Activated CD4-positive, alpha-beta T cell treated with anti-CD3 and anti-CD28 coated beads, Interleukin-2, amount 10 ng/mL, durations not matched to agents 7 days and 5 days (primary cell): ENCODE measurements around the gene KYAT1. TPM values are rescaled to one million over a fixed set of nuclear protein-coding genes. Genes with fewer than 3 reads are reported as not detected.
"Not testable (repeated sequence)": the region's sequence is repeated elsewhere in the genome, so short reads cannot be mapped to it uniquely, and the experiment has no call there.

Source experiments
- CTCF ChIA-PET: fragments of 350-600 bp; sonication (Branson Sonifier 250); formaldehyde crosslinking; loops from one replicate; lab custom pipeline; 2021; ENCODE audit warnings: antibody characterized with exemption; lab: Charles Lee
- POLR2A ChIA-PET: fragments of 350-600 bp; sonication (Branson Sonifier 250); formaldehyde crosslinking; loops from one replicate; lab custom pipeline; 2021; ENCODE audit warnings: antibody characterized with exemption; lab: Charles Lee
- DNase-seq: peaks from one replicate; pipeline ENCODE4 v3.0.0-alpha.2; 2020
- H3K27ac Mint-ChIP-seq: one replicate; pipeline ENCODE4 v1.8.0; 2021; ENCODE audit warnings: mild to moderate bottlenecking, moderate library complexity, mixed read lengths
- H3K27me3 Mint-ChIP-seq: one replicate; pipeline ENCODE4 v1.8.0; 2021; ENCODE audit warnings: mixed read lengths
- H3K36me3 Mint-ChIP-seq: one replicate; pipeline ENCODE4 v1.8.0; 2021; ENCODE audit warnings: low read depth, mixed read lengths
- H3K4me1 Mint-ChIP-seq: one replicate; pipeline ENCODE4 v1.8.0; 2021; ENCODE audit warnings: mixed read lengths
- H3K4me3 Mint-ChIP-seq: one replicate; pipeline ENCODE4 v1.8.0; 2021; ENCODE audit warnings: mild to moderate bottlenecking, moderate library complexity, mixed read lengths
- H3K9me3 Mint-ChIP-seq: one replicate; pipeline ENCODE4 v1.8.0; 2021; ENCODE audit warnings: mixed read lengths
- total RNA-seq, 2 experiments: library from RNA; stranded (reverse); gene quantifications; one replicate each; pipeline ENCODE4 v1.2.3, GENCODE V29; 2021

KYAT1 gene
- total RNA-seq, 2 experiments from 2014 or later = 15.2 to 17.7 TPM

GRCh38 chr9:128892221-128892921 is 10.6 kb upstream of the KYAT1 start:
- H3K4me1 Mint-ChIP-seq = peaks cover 68% of the 10 kb centered on the region
- no peaks in the 10 kb centered on the region for H3K9me3 Mint-ChIP-seq
- ChIA-PET CTCF (interaction anchor here (1.4 kb wide), 1 partner anchor 36 kb away, joined by 4 read pairs; no protein-coding TSS in a partner anchor), POLR2A (no interaction called here)
- H3K36me3 Mint-ChIP-seq = peaks cover 53% of the 10 kb centered on the region
- peak overlapping the region; percentile 81 for H3K27ac Mint-ChIP-seq
- no peak overlapping the region for H3K4me3 Mint-ChIP-seq
- no peak for DNase-seq
- no peaks in the 10 kb centered on the region for H3K27me3 Mint-ChIP-seq

GRCh38 chr9:128891321-128892220 is 9.8 kb upstream of the KYAT1 start:
- Mint-ChIP-seq H3K27me3 (no peaks in the 10 kb centered on the region), H3K36me3 (peaks cover 50% of the 10 kb centered on the region), H3K4me1 (peaks cover 68% of the 10 kb centered on the region), H3K27ac (peak overlapping the region; percentile 76), H3K9me3 (no peaks in the 10 kb centered on the region), H3K4me3 (no peak overlapping the region)
- POLR2A ChIA-PET = interaction anchor here (0.9 kb wide), 1 partner anchor 9 kb away, joined by 3 read pairs; no protein-coding TSS in a partner anchor
- no peak for DNase-seq
- CTCF ChIA-PET = interaction anchor here (0.5 to 1.5 kb wide), 5 partner anchors 10 to 1574 kb away, joined by 3 to 4 read pairs (median 3); partner anchors contain the start of genes KYAT1 and LRRC8A

- ChIA-PET POLR2A (interaction anchor here (0.6 kb wide), 1 partner anchor 37 kb away, joined by 4 read pairs; no protein-coding TSS in a partner anchor), CTCF (interaction anchor here (1.1 to 2.9 kb wide), 4 partner anchors 10 to 70 kb away, joined by 4 to 12 read pairs (median 4); partner anchors contain the start of gene ENDOG)
- Mint-ChIP-seq H3K9me3 (no peaks in the 10 kb centered on the region), H3K4me3 (no peak overlapping the region), H3K36me3 (peaks cover 54% of the 10 kb centered on the region), H3K27me3 (no peaks in the 10 kb centered on the region), H3K4me1 (peaks cover 71% of the 10 kb centered on the region), H3K27ac (no peak overlapping the region)
- DNase-seq = no peak
Observed at GRCh38 chr9:128887914-128888350, 6.2 kb upstream of the KYAT1 start.

- DNase-seq = no peak
- POLR2A ChIA-PET = no interaction called here
- no peak overlapping the region for H3K27ac Mint-ChIP-seq
- H3K4me1 Mint-ChIP-seq = peaks cover 68% of the 10 kb centered on the region
- H3K36me3 Mint-ChIP-seq = peaks cover 59% of the 10 kb centered on the region
- H3K9me3 Mint-ChIP-seq = no peaks in the 10 kb centered on the region
- CTCF ChIA-PET = interaction anchor here (0.5 to 2.9 kb wide), 2 partner anchors 11 to 37 kb away, joined by 3 to 12 read pairs; no protein-coding TSS in a partner anchor
- H3K27me3 Mint-ChIP-seq = no peaks in the 10 kb centered on the region
- no peak overlapping the region for H3K4me3 Mint-ChIP-seq
Observed at GRCh38 chr9:128887049-128887448, 5.3 kb upstream of the KYAT1 start.

- no peak overlapping the region for H3K4me3 Mint-ChIP-seq
- ChIA-PET CTCF (interaction anchor here (0.5 kb wide), 1 partner anchor 38 kb away, joined by 3 read pairs; no protein-coding TSS in a partner anchor), POLR2A (no interaction called here)
- peaks cover 60% of the 10 kb centered on the region for H3K36me3 Mint-ChIP-seq
- no peaks in the 10 kb centered on the region for H3K27me3 Mint-ChIP-seq
- H3K9me3 Mint-ChIP-seq = no peaks in the 10 kb centered on the region
- peak overlapping the region; percentile 31 for H3K27ac Mint-ChIP-seq
- DNase-seq = no peak
- peaks cover 61% of the 10 kb centered on the region for H3K4me1 Mint-ChIP-seq
Observed at GRCh38 chr9:128886211-128886891, 4.6 kb upstream of the KYAT1 start.

GRCh38 chr9:128885798-128886197 is 4.0 kb upstream of the KYAT1 start:
- Mint-ChIP-seq H3K36me3 (peaks cover 59% of the 10 kb centered on the region), H3K27me3 (no peaks in the 10 kb centered on the region), H3K27ac (peak overlapping the region; percentile 66), H3K9me3 (no peaks in the 10 kb centered on the region), H3K4me3 (peak overlapping the region; percentile 3), H3K4me1 (peaks cover 61% of the 10 kb centered on the region)
- ChIA-PET CTCF (no interaction called here), POLR2A (interaction anchor here (0.6 kb wide), 1 partner anchor 16 kb away, joined by 3 read pairs; no protein-coding TSS in a partner anchor)
- no peak for DNase-seq

- Mint-ChIP-seq H3K36me3 (peaks cover 56% of the 10 kb centered on the region), H3K27ac (peak overlapping the region; percentile 66), H3K4me3 (peak overlapping the region; percentile 3), H3K27me3 (no peaks in the 10 kb centered on the region), H3K4me1 (peaks cover 62% of the 10 kb centered on the region), H3K9me3 (no peaks in the 10 kb centered on the region)
- DNase-seq = no peak
- CTCF ChIA-PET = interaction anchor here (0.9 kb wide), 1 partner anchor 13 kb away, joined by 3 read pairs; no protein-coding TSS in a partner anchor
- POLR2A ChIA-PET = interaction anchor here (0.6 kb wide), 1 partner anchor 17 kb away, joined by 3 read pairs; no protein-coding TSS in a partner anchor
Observed at GRCh38 chr9:128885376-128885775, 3.6 kb upstream of the KYAT1 start.

GRCh38 chr9:128884164-128884563 is 2.4 kb upstream of the KYAT1 start:
- H3K27ac Mint-ChIP-seq = peak overlapping the region; percentile 46
- POLR2A ChIA-PET = no interaction called here
- CTCF ChIA-PET = interaction anchor here (1.0 kb wide), 1 partner anchor 66 kb away, joined by 3 read pairs; the partner anchor contains the start of gene ENDOG
- H3K4me3 Mint-ChIP-seq = peak overlapping the region; percentile 97
- no peaks in the 10 kb centered on the region for H3K9me3 Mint-ChIP-seq
- peaks cover 73% of the 10 kb centered on the region for H3K4me1 Mint-ChIP-seq
- peaks cover 54% of the 10 kb centered on the region for H3K36me3 Mint-ChIP-seq
- DNase-seq = no peak
- no peaks in the 10 kb centered on the region for H3K27me3 Mint-ChIP-seq

- ChIA-PET CTCF (interaction anchor here (0.5 to 1.3 kb wide), 2 partner anchors 45 to 82 kb away, joined by 3 to 5 read pairs; no protein-coding TSS in a partner anchor), POLR2A (interaction anchor here (0.9 kb wide), 1 partner anchor 8 kb away, joined by 3 read pairs; no protein-coding TSS in a partner anchor)
- peak; percentile 27 for DNase-seq
- H3K27me3 Mint-ChIP-seq = no peaks in the 10 kb centered on the region
- peaks cover 42% of the 10 kb centered on the region for H3K36me3 Mint-ChIP-seq
- peak overlapping the region; percentile 94 for H3K27ac Mint-ChIP-seq
- peak overlapping the region; percentile 97 for H3K4me3 Mint-ChIP-seq
- H3K9me3 Mint-ChIP-seq = no peaks in the 10 kb centered on the region
- H3K4me1 Mint-ChIP-seq = peaks cover 65% of the 10 kb centered on the region
Observed at GRCh38 chr9:128882677-128883603, 1.2 kb upstream of the KYAT1 start.

GRCh38 chr9:128877852-128878251 is 3.9 kb downstream of the KYAT1 start:
- no peak overlapping the region for H3K27ac Mint-ChIP-seq
- H3K4me1 Mint-ChIP-seq = peaks cover 32% of the 10 kb centered on the region
- peaks cover 12% of the 10 kb centered on the region for H3K36me3 Mint-ChIP-seq
- no peaks in the 10 kb centered on the region for H3K9me3 Mint-ChIP-seq
- no peaks in the 10 kb centered on the region for H3K27me3 Mint-ChIP-seq
- ChIA-PET POLR2A (interaction anchor here (0.7 kb wide), 2 partner anchors 29 to 33 kb away, joined by 3 read pairs; no protein-coding TSS in a partner anchor), CTCF (interaction anchor here (0.6 to 3.3 kb wide), 8 partner anchors 15 to 1716 kb away, joined by 3 to 11 read pairs (median 4); partner anchors contain the start of gene ENDOG)
- no peak overlapping the region for H3K4me3 Mint-ChIP-seq
- no peak for DNase-seq

- DNase-seq, H3K27me3 Mint-ChIP-seq, H3K4me1 Mint-ChIP-seq, H3K36me3 Mint-ChIP-seq, H3K9me3 Mint-ChIP-seq, H3K27ac Mint-ChIP-seq, POLR2A ChIA-PET, H3K4me3 Mint-ChIP-seq: not testable (repeated sequence)
- CTCF ChIA-PET = interaction anchor here (0.6 to 1.5 kb wide), 5 partner anchors 9 to 75 kb away, joined by 3 to 7 read pairs (median 6); partner anchors contain the start of genes KYAT1 and LRRC8A
Observed at GRCh38 chr9:128870941-128871265, 10.8 kb downstream of the KYAT1 start.
